NCI-H446 treated with DMSO at 0.1 percent for 48 hours (cell line): ENCODE data around the gene MMS22L.

Source experiments
- DNase-seq: peaks from one replicate; lab custom pipeline; 2025; lab: John Stamatoyannopoulos, UW

Gene MMS22L

GRCh38 chr6:97282726-97283617 is at the start of gene MMS22L:
TSS of gene MMS22L (minus strand) at chr6:97283216. CDS start at chr6:97282477, 739 bp downstream.
- DNase-seq = peak; percentile 92

GRCh38 chr6:97322811-97323210 is 39.8 kb upstream of the MMS22L start:
- DNase-seq = no peak

- no peak for DNase-seq
Observed at GRCh38 chr6:97322226-97322625, 39.2 kb upstream of the MMS22L start.

GRCh38 chr6:97316978-97317377 is 34.0 kb upstream of the MMS22L start:
- DNase-seq = no peak

- DNase-seq = no peak
Observed at GRCh38 chr6:97312241-97312640, 29.2 kb upstream of the MMS22L start.

- no peak for DNase-seq
Observed at GRCh38 chr6:97306544-97307320, 23.7 kb upstream of the MMS22L start.

GRCh38 chr6:97305414-97306066 is 22.5 kb upstream of the MMS22L start:
- no peak for DNase-seq

- DNase-seq = no peak
Observed at GRCh38 chr6:97304701-97305100, 21.7 kb upstream of the MMS22L start.

GRCh38 chr6:97294451-97294850 is 11.4 kb upstream of the MMS22L start:
- DNase-seq = no peak

- DNase-seq = no peak
Observed at GRCh38 chr6:97293198-97293696, 10.2 kb upstream of the MMS22L start.

GRCh38 chr6:97292671-97293070 is 9.7 kb upstream of the MMS22L start:
- DNase-seq = no peak

- DNase-seq = no peak
Observed at GRCh38 chr6:97291896-97292295, 8.9 kb upstream of the MMS22L start.

- no peak for DNase-seq
Observed at GRCh38 chr6:97289332-97289731, 6.3 kb upstream of the MMS22L start.

GRCh38 chr6:97288188-97288587 is 5.2 kb upstream of the MMS22L start:
- DNase-seq = no peak

- no peak for DNase-seq
Observed at GRCh38 chr6:97282238-97282725, 734 bp downstream of the MMS22L start.

- no peak for DNase-seq
Observed at GRCh38 chr6:97280766-97281165, 2.2 kb downstream of the MMS22L start.

GRCh38 chr6:97275804-97276203 is 7.2 kb downstream of the MMS22L start:
- no peak for DNase-seq

GRCh38 chr6:97269821-97270220 is 13.2 kb downstream of the MMS22L start:
- no peak for DNase-seq

- DNase-seq = no peak
Observed at GRCh38 chr6:97262676-97263075, 20.3 kb downstream of the MMS22L start.

- no peak for DNase-seq
Observed at GRCh38 chr6:97246842-97247241, 36.2 kb downstream of the MMS22L start.

GRCh38 chr6:97240222-97240621 is 42.8 kb downstream of the MMS22L start:
- DNase-seq = no peak

- no peak for DNase-seq
Observed at GRCh38 chr6:97231911-97232310, 51.1 kb downstream of the MMS22L start.
